HG03520 (cell line): ENCODE results near the gene TRERF1.

Source experiments
- ATAC-seq: cut with Tn5 transposase; IDR thresholded peaks from one replicate; pipeline ENCODE4 v1.9.1; 2021; ENCODE audit warnings: mild to moderate bottlenecking, moderate library complexity; ENCODE audit not compliant: unreplicated experiment

TRERF1 gene

GRCh38 chr6:42428326-42429041 lies 23.2 kb downstream of the TRERF1 start:
- ATAC-seq: no peak

- no peak for ATAC-seq
These were observed 23.9 kb downstream of the TRERF1 start for GRCh38 chr6:42427871-42428270.

GRCh38 chr6:42426191-42426590 lies 25.5 kb downstream of the TRERF1 start:
- no peak for ATAC-seq

- no peak for ATAC-seq
These were observed 26.7 kb downstream of the TRERF1 start for GRCh38 chr6:42424906-42425474.

GRCh38 chr6:42423244-42423643 lies 28.5 kb downstream of the TRERF1 start:
- ATAC-seq: peak; percentile 53

GRCh38 chr6:42420741-42421140 lies 31.0 kb downstream of the TRERF1 start:
- ATAC-seq: no peak

GRCh38 chr6:42419490-42420280 lies 32.0 kb downstream of the TRERF1 start:
- no peak for ATAC-seq

GRCh38 chr6:42418724-42419123 lies 33.0 kb downstream of the TRERF1 start:
- ATAC-seq: no peak

GRCh38 chr6:42417641-42418112 lies 34.0 kb downstream of the TRERF1 start:
- ATAC-seq: no peak

- ATAC-seq: no peak
These were observed 40.3 kb downstream of the TRERF1 start for GRCh38 chr6:42411406-42411805.

- no peak for ATAC-seq
These were observed 40.9 kb downstream of the TRERF1 start for GRCh38 chr6:42410861-42411260.

GRCh38 chr6:42409581-42409980 lies 42.1 kb downstream of the TRERF1 start:
- no peak for ATAC-seq

GRCh38 chr6:42407379-42407778 lies 44.3 kb downstream of the TRERF1 start:
- ATAC-seq: no peak

- ATAC-seq: no peak
These were observed 45.1 kb downstream of the TRERF1 start for GRCh38 chr6:42406306-42407280.

GRCh38 chr6:42405021-42405420 lies 46.7 kb downstream of the TRERF1 start:
- no peak for ATAC-seq

- no peak for ATAC-seq
These were observed 47.2 kb downstream of the TRERF1 start for GRCh38 chr6:42404484-42404883.

- no peak for ATAC-seq
These were observed 47.9 kb downstream of the TRERF1 start for GRCh38 chr6:42403831-42404230.

- ATAC-seq: no peak
These were observed 48.3 kb downstream of the TRERF1 start for GRCh38 chr6:42403421-42403820.

GRCh38 chr6:42402184-42402583 lies 49.5 kb downstream of the TRERF1 start:
- ATAC-seq: no peak

GRCh38 chr6:42401613-42401951 lies 50.1 kb downstream of the TRERF1 start:
- ATAC-seq: no peak
